OCI-LY7 (cell line): Measurements from ENCODE around the gene SDF4. TPM values are rescaled to one million over a fixed set of nuclear protein-coding genes. Genes with fewer than 3 reads are reported as not detected.

ENCODE experiments used
- BruUV-seq: library from RNA; stranded (reverse); fragments of 400-500 nt; replicated peaks from 2 replicates; lab custom pipeline; 2021; lab: Mats Ljungman, UMichigan
- CTCF ChIA-PET: fragments of 300-600 bp; sonication (Branson Sonifier 250); formaldehyde crosslinking; loops from one replicate; lab custom pipeline; 2022; ENCODE audit warnings: antibody characterized with exemption; ENCODE audit not compliant: unreplicated experiment; lab: Charles Lee
- POLR2A ChIA-PET: fragments of 300-600 bp; sonication (Branson Sonifier 250); formaldehyde crosslinking; loops from one replicate; lab custom pipeline; 2022; ENCODE audit warnings: antibody characterized with exemption; lab: Charles Lee
- DNase-seq: peaks from one replicate; pipeline ENCODE4 v3.0.0-alpha.2; 2015; ENCODE audit warnings: low spot score
- H2AFZ ChIP-seq: fragments of 200-600 bp; sonication (generic), shearing (Covaris generic); 2 replicates; pipeline ENCODE4 v1.6.1; 2014; ENCODE audit warnings: mild to moderate bottlenecking, antibody characterized with exemption, low read length, moderate library complexity
- H3K27ac ChIP-seq: fragments of 200-600 bp; sonication (generic); 2 replicates; pipeline ENCODE4 v1.5.1; 2014; ENCODE audit warnings: mixed run types, low read depth, mild to moderate bottlenecking, moderate library complexity, low read length, inconsistent platforms; ENCODE audit not compliant: poor library complexity, severe bottlenecking
- H3K36me3 ChIP-seq: fragments of 200-600 bp; sonication (generic); 2 replicates; pipeline ENCODE4 v1.6.1; 2014; ENCODE audit warnings: mild to moderate bottlenecking, antibody characterized with exemption, low read length, moderate library complexity, mixed read lengths; ENCODE audit not compliant: insufficient read depth
- H3K4me1 ChIP-seq: fragments of 200-600 bp; sonication (generic); 2 replicates; pipeline ENCODE4 v1.5.1; 2014; ENCODE audit warnings: mild to moderate bottlenecking, low read length; ENCODE audit not compliant: insufficient read depth, poor library complexity, severe bottlenecking
- H3K4me2 ChIP-seq: fragments of 200-600 bp; sonication (generic); 2 replicates; pipeline ENCODE4 v1.6.1; 2014; ENCODE audit warnings: mild to moderate bottlenecking, low read length
- H3K4me3 ChIP-seq: fragments of 200-600 bp; sonication (generic); 2 replicates; pipeline ENCODE4 v1.5.1; 2014; ENCODE audit warnings: mild to moderate bottlenecking, low read depth, low read length; ENCODE audit not compliant: poor library complexity, severe bottlenecking
- H3K79me2 ChIP-seq: fragments of 200-600 bp; sonication (generic); 2 replicates; pipeline ENCODE4 v1.6.1; 2016; ENCODE audit warnings: low read depth, mild to moderate bottlenecking, low read length, moderate library complexity, mixed read lengths; ENCODE audit not compliant: insufficient read depth
- H3K9me2 ChIP-seq: fragments of 200-600 bp; sonication (generic); 2 replicates; pipeline ENCODE4 v1.6.1; 2016; ENCODE audit warnings: mild to moderate bottlenecking, low read length, mixed read lengths; ENCODE audit not compliant: insufficient read depth
- H3K9me3 ChIP-seq: fragments of 200-600 bp; sonication (generic); 2 replicates; pipeline ENCODE4 v1.6.1; 2014; ENCODE audit warnings: mild to moderate bottlenecking, mixed run types, low read length, mixed read lengths
- H4K20me1 ChIP-seq: fragments of 200-600 bp; sonication (generic); 2 replicates; pipeline ENCODE4 v1.6.1; 2014; ENCODE audit warnings: mild to moderate bottlenecking, antibody characterized with exemption, low read length, moderate library complexity, mixed read lengths; ENCODE audit not compliant: insufficient read depth
- CTCF ChIP-seq: fragments of 200-600 bp; sonication (generic); conservative IDR thresholded peaks from 2 replicates; pipeline ENCODE4 v1.5.1; 2014; ENCODE audit warnings: mild to moderate bottlenecking, antibody characterized with exemption, low read length, moderate library complexity, mixed read lengths
- EZH2phosphoT487 ChIP-seq: fragments of 200-600 bp; sonication (generic); IDR thresholded peaks from 2 replicates; pipeline ENCODE4 v1.6.1; 2018; ENCODE audit warnings: low read depth, borderline replicate concordance, mild to moderate bottlenecking, mixed run types, antibody characterized with exemption, low read length, moderate library complexity, mixed read lengths
- intact Hi-C: fragments of 100-400 bp; cut with micrococcal nuclease; formaldehyde crosslinking; loops from one replicate; pipeline ENCODE4 v1.10.0; 2022; ENCODE audit not compliant: unreplicated experiment
- total RNA-seq, 2 experiments: library from RNA; depleted of rRNA in 1 of 2; stranded (reverse); fragments of >200 nt in 1 of 2; shearing (Covaris generic) in 1 of 2; gene quantifications; 2 replicates each; pipeline ENCODE4 v1.2.3, GENCODE V29; 2014 to 2022

Gene SDF4
- total RNA-seq, 2 experiments from 2014 or later: 47.7 to 85.7 TPM

GRCh38 chr1:1210726-1211540, 20.9 kb downstream of the SDF4 start:
- Histone ChIP-seq H3K36me3 (no peaks in the 10 kb centered on the region), H4K20me1 (no peaks in the 10 kb centered on the region), H3K79me2 (no peaks in the 10 kb centered on the region), H3K27ac (no peak overlapping the region), H3K9me3 (no peaks in the 10 kb centered on the region), H3K4me3 (no peak overlapping the region), H3K4me1 (peaks cover 7% of the 10 kb centered on the region), H2AFZ (no peak overlapping the region), H3K9me2 (no peaks in the 10 kb centered on the region), H3K4me2 (no peak overlapping the region)
- no peak for DNase-seq
- intact Hi-C loops: no loop called here
- no TSS peak for BruUV-seq
- TF ChIP-seq EZH2phosphoT487 (no peak), CTCF (no peak)
- POLR2A ChIA-PET: no interaction called here
- CTCF ChIA-PET: no interaction called here

GRCh38 chr1:1208713-1209433, 22.9 kb downstream of the SDF4 start:
- no peak overlapping the region for H3K4me2 ChIP-seq
- H3K9me2 ChIP-seq: no peaks in the 10 kb centered on the region
- H3K9me3 ChIP-seq: no peaks in the 10 kb centered on the region
- no peaks in the 10 kb centered on the region for H3K36me3 ChIP-seq
- BruUV-seq: no TSS peak
- no peaks in the 10 kb centered on the region for H4K20me1 ChIP-seq
- DNase-seq: no peak
- H2AFZ ChIP-seq: no peak overlapping the region
- no peak overlapping the region for H3K27ac ChIP-seq
- ChIA-PET POLR2A (no interaction called here), CTCF (no interaction called here)
- no peak overlapping the region for H3K4me3 ChIP-seq
- no peaks in the 10 kb centered on the region for H3K79me2 ChIP-seq
- TF ChIP-seq EZH2phosphoT487 (no peak), CTCF (no peak)
- intact Hi-C loops: no loop called here
- peaks cover 7% of the 10 kb centered on the region for H3K4me1 ChIP-seq

GRCh38 chr1:1207571-1207892, 24.3 kb downstream of the SDF4 start:
- CTCF ChIA-PET: no interaction called here
- no peak overlapping the region for H3K4me2 ChIP-seq

More at GRCh38 chr1:1207571-1207892, 24.3 kb downstream of the SDF4 start:
- POLR2A ChIA-PET: no interaction called here
- no peaks in the 10 kb centered on the region for H3K9me2 ChIP-seq
- no peak for TF ChIP-seq CTCF
- no peak for TF ChIP-seq EZH2phosphoT487
- no peaks in the 10 kb centered on the region for H4K20me1 ChIP-seq
- H3K9me3 ChIP-seq: no peaks in the 10 kb centered on the region
- peaks cover 7% of the 10 kb centered on the region for H3K4me1 ChIP-seq
- H3K79me2 ChIP-seq: no peaks in the 10 kb centered on the region
- intact Hi-C loops: no loop called here
- DNase-seq: no peak
- H3K36me3 ChIP-seq: no peaks in the 10 kb centered on the region
- no peak overlapping the region for H3K27ac ChIP-seq
- H3K4me3 ChIP-seq: no peak overlapping the region
- no peak overlapping the region for H2AFZ ChIP-seq
- BruUV-seq: no TSS peak
